ENCODE results near the gene PRKAR1A. TPM values are rescaled to one million over a fixed set of nuclear protein-coding genes. Genes with fewer than 3 reads are reported as not detected.
A peak's percentile ranks its signal among the peaks of the same experiment; 100 is the strongest.

The PRKAR1A gene
- total RNA-seq, 8 experiments from 2014 or later = 137 to 310 (median 169) TPM

- Histone ChIP-seq H3K4me3 (no peak overlapping the region), H3K4me1 (replicated peaks in 1 of 2) (no peaks in the 10 kb centered on the region), H3K27ac (no peak overlapping the region)
- in situ Hi-C loops (cut with MboI; ENCODE audit: low pct_unique_long_range_greater_than_20kb in 2 of 9, low sequenced_read_pairs in 9 of 9, unreplicated experiment in 9 of 9) = no loop called here
- 6 to 100% (median 67%) methylated on average over 1 to 2 of the region's 2 CpGs; no CpG with 5 or more reads in 1 of the 10 experiments for WGBS, 10 experiments
- no peak for ATAC-seq (replicated peaks in 6 of 8)
Observed at GRCh38 chr17:68592009-68592408, 79.8 kb downstream of the PRKAR1A start.

- H3K4me1 ChIP-seq (replicated peaks in 1 of 2) = no peaks in the 10 kb centered on the region
- 6 to 100% (median 57%) methylated on average over 1 to 3 of the region's 3 CpGs for WGBS, 10 experiments
- no peak overlapping the region for H3K27ac ChIP-seq
- H3K4me3 ChIP-seq = no peak overlapping the region
- in situ Hi-C loops (cut with MboI; ENCODE audit: low pct_unique_long_range_greater_than_20kb in 2 of 9, low sequenced_read_pairs in 9 of 9, unreplicated experiment in 9 of 9) = no loop called here
- ATAC-seq (replicated peaks in 6 of 8) = peak in 3 of 8 experiments; percentile 41 to 72 (median 42)
Observed at GRCh38 chr17:68592682-68593641, 80.7 kb downstream of the PRKAR1A start.

- in situ Hi-C loops (cut with MboI; ENCODE audit: low pct_unique_long_range_greater_than_20kb in 2 of 9, low sequenced_read_pairs in 9 of 9, unreplicated experiment in 9 of 9) = no loop called here
- Histone ChIP-seq H3K27ac (no peak overlapping the region), H3K4me1 (replicated peaks in 1 of 2) (peaks cover 0 to 4% of the 10 kb centered on the region in 2 donors), H3K4me3 (no peak overlapping the region)
- WGBS, 10 experiments = 80 to 92% (median 85%) methylated on average over 1 to 2 of the region's 2 CpGs; no CpG with 5 or more reads in 6 of the 10 experiments
- no peak for ATAC-seq (replicated peaks in 6 of 8)
Observed at GRCh38 chr17:68594552-68594951, 82.3 kb downstream of the PRKAR1A start.

- no peak overlapping the region for H3K27ac ChIP-seq
- no peak for ATAC-seq (replicated peaks in 6 of 8)
- peaks cover 0 to 6% of the 10 kb centered on the region in 2 donors for H3K4me1 ChIP-seq (replicated peaks in 1 of 2)
- in situ Hi-C loops (cut with MboI; ENCODE audit: low pct_unique_long_range_greater_than_20kb in 2 of 9, low sequenced_read_pairs in 9 of 9, unreplicated experiment in 9 of 9) = no loop called here
- WGBS, 10 experiments = 75 to 100% (median 95%) methylated on average over 1 to 3 of the region's 5 CpGs; no CpG with 5 or more reads in 3 of the 10 experiments
- H3K4me3 ChIP-seq = no peak overlapping the region
Observed at GRCh38 chr17:68595496-68595895, 83.3 kb downstream of the PRKAR1A start.

- in situ Hi-C loops (cut with MboI; ENCODE audit: low pct_unique_long_range_greater_than_20kb in 2 of 9, low sequenced_read_pairs in 9 of 9, unreplicated experiment in 9 of 9) = no loop called here
- Histone ChIP-seq H3K27ac (no peak overlapping the region), H3K4me3 (no peak overlapping the region), H3K4me1 (replicated peaks in 1 of 2) (peaks cover 0 to 6% of the 10 kb centered on the region in 2 donors)
- no peak for ATAC-seq (replicated peaks in 6 of 8)
- 67 to 100% (median 78%) methylated on average over 1 to 2 of the region's 2 CpGs; no CpG with 5 or more reads in 4 of the 10 experiments for WGBS, 10 experiments
Observed at GRCh38 chr17:68595986-68596385, 83.8 kb downstream of the PRKAR1A start.

- Histone ChIP-seq H3K4me3 (no peak overlapping the region), H3K4me1 (replicated peaks in 1 of 2) (peaks cover 0 to 6% of the 10 kb centered on the region in 2 donors), H3K27ac (no peak overlapping the region)
- in situ Hi-C loops (cut with MboI; ENCODE audit: low pct_unique_long_range_greater_than_20kb in 2 of 9, low sequenced_read_pairs in 9 of 9, unreplicated experiment in 9 of 9) = no loop called here
- WGBS, 10 experiments = 60 to 100% (median 92%) methylated on average over 2 to 5 of the region's 5 CpGs; no CpG with 5 or more reads in 2 of the 10 experiments
- no peak for ATAC-seq (replicated peaks in 6 of 8)
Observed at GRCh38 chr17:68596411-68596945, 84.2 kb downstream of the PRKAR1A start.

- H3K4me1 ChIP-seq (replicated peaks in 1 of 2) = peaks cover 0 to 6% of the 10 kb centered on the region in 2 donors
- H3K4me3 ChIP-seq = no peak overlapping the region
- 82 to 100% (median 100%) methylated on average over 2 to 4 of the region's 4 CpGs; no CpG with 5 or more reads in 2 of the 10 experiments for whole genome bisulfite sequencing, 10 experiments
- no peak for ATAC-seq (replicated peaks in 6 of 8)
- in situ Hi-C loops (cut with MboI; ENCODE audit: low pct_unique_long_range_greater_than_20kb in 2 of 9, low sequenced_read_pairs in 9 of 9, unreplicated experiment in 9 of 9) = no loop called here
- H3K27ac ChIP-seq = no peak overlapping the region
Observed at GRCh38 chr17:68598074-68598473, 85.8 kb downstream of the PRKAR1A start.

- Histone ChIP-seq H3K4me3 (no peak overlapping the region), H3K27ac (no peak overlapping the region), H3K4me1 (replicated peaks in 1 of 2) (peaks cover 0 to 6% of the 10 kb centered on the region in 2 donors)
- WGBS, 10 experiments = 23 to 93% (median 65%) methylated on average over 2 to 4 of the region's 4 CpGs; no CpG with 5 or more reads in 1 of the 10 experiments
- ATAC-seq (replicated peaks in 6 of 8) = no peak
- in situ Hi-C loops (cut with MboI; ENCODE audit: low pct_unique_long_range_greater_than_20kb in 2 of 9, low sequenced_read_pairs in 9 of 9, unreplicated experiment in 9 of 9) = no loop called here
Observed at GRCh38 chr17:68598545-68598961, 86.3 kb downstream of the PRKAR1A start.

GRCh38 chr17:68599091-68599490 is 86.9 kb downstream of the PRKAR1A start:
- in situ Hi-C loops (cut with MboI; ENCODE audit: low pct_unique_long_range_greater_than_20kb in 2 of 9, low sequenced_read_pairs in 9 of 9, unreplicated experiment in 9 of 9) = no loop called here
- 7 to 80% (median 40%) methylated on average over 1 to 3 of the region's 4 CpGs; no CpG with 5 or more reads in 1 of the 10 experiments for WGBS, 10 experiments
- peak in 3 of 8 experiments; percentile 8 to 37 (median 23) for ATAC-seq (replicated peaks in 6 of 8)
- peaks cover 0 to 6% of the 10 kb centered on the region in 2 donors for H3K4me1 ChIP-seq (replicated peaks in 1 of 2)
- no peak overlapping the region for H3K4me3 ChIP-seq
- H3K27ac ChIP-seq = no peak overlapping the region

- 20 to 76% (median 41%) methylated on average over 2 to 16 of the region's 18 CpGs; no CpG with 5 or more reads in 3 of the 10 experiments for WGBS, 10 experiments
- Histone ChIP-seq H3K4me3 (peak overlapping the region; percentile 34 to 52 (median 41)), H3K4me1 (replicated peaks in 1 of 2) (peaks cover 0 to 6% of the 10 kb centered on the region in 2 donors), H3K27ac (no peak overlapping the region)
- peak in 1 of 8 experiments; percentile 4 for ATAC-seq (replicated peaks in 6 of 8)
- in situ Hi-C loops (cut with MboI; ENCODE audit: low pct_unique_long_range_greater_than_20kb in 2 of 9, low sequenced_read_pairs in 9 of 9, unreplicated experiment in 9 of 9) = no loop called here
Observed at GRCh38 chr17:68599552-68600066, 87.4 kb downstream of the PRKAR1A start.

GRCh38 chr17:68600067-68600930 is 88.1 kb downstream of the PRKAR1A start:
- Histone ChIP-seq H3K4me3 (peak overlapping the region; percentile 34 to 52 (median 41)), H3K4me1 (replicated peaks in 1 of 2) (peaks cover 0 to 6% of the 10 kb centered on the region in 2 donors), H3K27ac (no peak overlapping the region)
- 0 to 20% (median 5%) methylated on average over 1 to 3 of the region's 88 CpGs; no CpG with 5 or more reads in 6 of the 10 experiments for WGBS, 10 experiments
- ATAC-seq (replicated peaks in 6 of 8) = peak; percentile 24 to 82 (median 79)
- in situ Hi-C loops (cut with MboI; ENCODE audit: low pct_unique_long_range_greater_than_20kb in 2 of 9, low sequenced_read_pairs in 9 of 9, unreplicated experiment in 9 of 9) = no loop called here

Measured in motor neuron (in vitro differentiated cells).